PC-3 (cell line): ENCODE measurements around the gene DNAJC6. TPM values are rescaled to one million over a fixed set of nuclear protein-coding genes. Genes with fewer than 3 reads are reported as not detected.

Source experiments
- ATAC-seq: fragments of 200-7000 bp; cut with Tn5 transposase; 2 replicates; pipeline ENCODE4 v1.9.1; 2020; ENCODE audit warnings: mild to moderate bottlenecking, moderate library complexity
- BruUV-seq: library from RNA; stranded (reverse); fragments of 400-500 nt; replicated peaks from 2 replicates; lab custom pipeline; 2021; lab: Mats Ljungman, UMichigan
- CTCF ChIA-PET: fragments of 300-600 bp; sonication (Branson Sonifier 250); formaldehyde crosslinking; loops from one replicate; lab custom pipeline; 2022; ENCODE audit warnings: antibody characterized with exemption; lab: Charles Lee
- POLR2A ChIA-PET: fragments of 300-600 bp; sonication (Branson Sonifier 250); formaldehyde crosslinking; loops from one replicate; lab custom pipeline; 2022; ENCODE audit warnings: antibody characterized with exemption; ENCODE audit not compliant: unreplicated experiment; lab: Charles Lee
- DNase-seq: peaks from one replicate; pipeline ENCODE4 v3.0.0-alpha.2; 2015
- H2AFZ ChIP-seq: fragments of 300-600 bp; sonication (generic); 2 replicates; pipeline ENCODE4 v1.6.0; 2016; ENCODE audit warnings: antibody characterized with exemption, low read length
- H3F3A ChIP-seq: fragments of 300-600 bp; sonication (generic); one replicate; pipeline ENCODE4 v1.6.0; 2017; ENCODE audit warnings: antibody characterized with exemption, low read length, control low read depth, mild to moderate bottlenecking; ENCODE audit not compliant: unreplicated experiment
- H3K27ac ChIP-seq: fragments of 300-600 bp; sonication (generic); 2 replicates; pipeline ENCODE4 v1.5.1; 2016; ENCODE audit warnings: mild to moderate bottlenecking, low read length
- H3K27me3 ChIP-seq: fragments of 300-600 bp; sonication (generic); 2 replicates; pipeline ENCODE4 v1.6.1; 2016; ENCODE audit warnings: low read length, mixed read lengths
- H3K36me3 ChIP-seq: fragments of 300-600 bp; sonication (generic); 2 replicates; pipeline ENCODE4 v1.6.1; 2016; ENCODE audit warnings: low read depth, mixed run types, low read length, mixed read lengths
- H3K4me1 ChIP-seq: fragments of 300-600 bp; sonication (generic); 2 replicates; pipeline ENCODE4 v1.5.1; 2016; ENCODE audit warnings: low read length; ENCODE audit not compliant: insufficient read depth
- H3K4me2 ChIP-seq: fragments of 300-600 bp; sonication (generic); 2 replicates; pipeline ENCODE4 v1.6.0; 2016; ENCODE audit warnings: low read length
- H3K4me3 ChIP-seq: fragments of 300-600 bp; sonication (generic); 2 replicates; pipeline ENCODE4 v1.5.1; 2016; ENCODE audit warnings: mild to moderate bottlenecking, low read length, mixed read lengths
- H3K79me2 ChIP-seq: fragments of 300-600 bp; sonication (generic); 2 replicates; pipeline ENCODE4 v1.6.1; 2017; ENCODE audit warnings: low read length, mixed read lengths
- H3K9ac ChIP-seq: fragments of 300-600 bp; sonication (generic); 2 replicates; pipeline ENCODE4 v1.6.0; 2016; ENCODE audit warnings: mild to moderate bottlenecking, low read length
- H3K9me2 ChIP-seq: fragments of 300-600 bp; sonication (generic); replicated peaks from 2 replicates; pipeline ENCODE4 v1.6.1; 2016; ENCODE audit warnings: mixed run types, low read length, mixed read lengths
- H3K9me3 ChIP-seq: fragments of 300-600 bp; sonication (generic); 2 replicates; pipeline ENCODE4 v1.6.1; 2016; ENCODE audit warnings: low read length, mixed read lengths
- H4K20me1 ChIP-seq: fragments of 300-600 bp; sonication (generic); 2 replicates; pipeline ENCODE4 v1.6.1; 2016; ENCODE audit warnings: low read length, mixed read lengths
- CTCF ChIP-seq: fragments of 300-600 bp; sonication (generic); conservative IDR thresholded peaks from 2 replicates; pipeline ENCODE4 v1.5.1; 2017; ENCODE audit warnings: antibody characterized with exemption, low read depth, mild to moderate bottlenecking, low read length
- EZH2 ChIP-seq: fragments of 300-600 bp; sonication (generic); IDR thresholded peaks from one replicate; pipeline ENCODE4 v1.6.1; 2017; ENCODE audit warnings: antibody characterized with exemption, mild to moderate bottlenecking, low read length; ENCODE audit not compliant: unreplicated experiment
- EZH2phosphoT487 ChIP-seq: fragments of 300-600 bp; sonication (generic); IDR thresholded peaks from 2 replicates; pipeline ENCODE4 v1.6.1; 2018; ENCODE audit warnings: mild to moderate bottlenecking, antibody characterized with exemption, low read length, borderline replicate concordance
- intact Hi-C: fragments of 100-400 bp; cut with micrococcal nuclease; formaldehyde crosslinking; loops from 2 replicates; pipeline ENCODE4 v1.9.0; 2023
- total RNA-seq: library from RNA; depleted of rRNA; stranded (reverse); fragments of >200 nt; gene quantifications from 2 replicates; pipeline ENCODE4 v1.2.3, GENCODE V29; 2014

DNAJC6 gene
- total RNA-seq, 1 experiment from 2014 or later = 3.0 TPM

DNA sequence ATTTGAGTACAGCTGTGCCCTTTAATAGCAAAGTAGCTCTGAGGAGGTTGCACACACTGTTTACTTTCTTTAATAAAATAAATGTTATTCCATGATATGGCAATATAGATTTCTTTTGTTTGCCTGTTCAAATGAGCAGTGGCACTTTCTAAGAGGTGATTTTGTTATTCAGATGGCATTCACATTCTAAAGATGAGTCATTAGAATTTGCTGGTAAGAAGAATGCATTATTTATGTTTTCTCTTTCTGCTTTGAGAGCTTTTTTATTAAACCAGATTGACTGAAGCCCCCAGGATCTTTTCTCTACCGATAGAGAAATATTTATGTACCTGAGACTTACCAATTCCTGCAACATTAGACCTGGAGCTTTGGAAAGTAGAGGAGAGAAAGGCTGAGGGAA, 100.0 kb downstream of the DNAJC6 start:
- no peaks in the 10 kb centered on the region for H3K27me3 ChIP-seq
- H3K27ac ChIP-seq = no peak overlapping the region
- CTCF ChIA-PET = no interaction called here
- no peaks in the 10 kb centered on the region for H3F3A ChIP-seq
- BruUV-seq = no TSS peak
- H4K20me1 ChIP-seq = no peaks in the 10 kb centered on the region
- no peaks in the 10 kb centered on the region for H3K36me3 ChIP-seq
- intact Hi-C loops = no loop called here
- ATAC-seq = no peak
- no peaks in the 10 kb centered on the region for H3K9me2 ChIP-seq
- H3K9me3 ChIP-seq = no peaks in the 10 kb centered on the region
- H3K9ac ChIP-seq = no peak overlapping the region
- no peak overlapping the region for H3K4me3 ChIP-seq
- H3K4me1 ChIP-seq = 0 out of 2 replicates have a peak, but pooled peaks cover 7% of the 10 kb centered on the region
- DNase-seq = no peak
- POLR2A ChIA-PET = no interaction called here
- no peak overlapping the region for H2AFZ ChIP-seq
- H3K4me2 ChIP-seq = no peak overlapping the region
- no peak for TF ChIP-seq EZH2
- TF ChIP-seq CTCF = no peak
- no peak for TF ChIP-seq EZH2phosphoT487
- no peaks in the 10 kb centered on the region for H3K79me2 ChIP-seq

- BruUV-seq = no TSS peak
- CTCF ChIA-PET = no interaction called here
- no peak for DNase-seq
Observed at GRCh38 chr1:65409816-65410326, 100.5 kb downstream of the DNAJC6 start.

More at GRCh38 chr1:65409816-65410326, 100.5 kb downstream of the DNAJC6 start:
- 0 out of 2 replicates have a peak, but pooled peaks cover 7% of the 10 kb centered on the region for H3K4me1 ChIP-seq
- H3K9me2 ChIP-seq = no peaks in the 10 kb centered on the region
- H3K4me2 ChIP-seq = no peak overlapping the region
- H3K9ac ChIP-seq = no peak overlapping the region
- no peak for ATAC-seq
- POLR2A ChIA-PET = no interaction called here
- H3K36me3 ChIP-seq = no peaks in the 10 kb centered on the region
- no peaks in the 10 kb centered on the region for H3K79me2 ChIP-seq
- no peaks in the 10 kb centered on the region for H3K27me3 ChIP-seq
- no peak overlapping the region for H3K4me3 ChIP-seq
- no peak overlapping the region for H2AFZ ChIP-seq
- no peaks in the 10 kb centered on the region for H4K20me1 ChIP-seq
- H3K9me3 ChIP-seq = no peaks in the 10 kb centered on the region
- H3K27ac ChIP-seq = no peak overlapping the region
- intact Hi-C loops = no loop called here
- no peaks in the 10 kb centered on the region for H3F3A ChIP-seq
- TF ChIP-seq EZH2 (no peak), EZH2phosphoT487 (no peak), CTCF (no peak)
